HL-60 (cell line): ENCODE results near the gene TXN.

Source experiments
- CTCF ChIP-seq: IDR thresholded peaks from one replicate; pipeline ENCODE4 v1.5.1; 2011; ENCODE audit warnings: low read length, control low read depth, inconsistent platforms; ENCODE audit not compliant: insufficient read depth
- GABPA ChIP-seq: IDR thresholded peaks from 2 replicates; pipeline ENCODE4 v1.6.1; 2012; ENCODE audit warnings: low read depth
- POLR2AphosphoS5 ChIP-seq: IDR thresholded peaks from 2 replicates; pipeline ENCODE4 v1.6.1; 2012; ENCODE audit warnings: low read depth
- REST ChIP-seq: IDR thresholded peaks from 2 replicates; pipeline ENCODE4 v1.6.1; 2012; ENCODE audit warnings: low read depth; ENCODE audit not compliant: insufficient replicate concordance

- TF ChIP-seq CTCF (no peak), GABPA (no peak), REST (no peak), POLR2AphosphoS5 (no peak)
These were observed 25.9 kb upstream of the TXN start for GRCh38 chr9:110282018-110282738.
